Hepatocyte (in vitro differentiated cells): ENCODE data around the gene C1orf116.
"Not testable (repeated sequence)": the region's sequence is repeated elsewhere in the genome, so short reads cannot be mapped to it uniquely, and the experiment has no call there.

Experiments used
- CTCF ChIP-seq: fragments of 200-600 bp; sonication (generic); IDR thresholded peaks from 2 replicates; pipeline ENCODE4 v1.5.1; 2016; ENCODE audit warnings: antibody characterized with exemption, mild to moderate bottlenecking; ENCODE audit not compliant: poor library complexity
- EZH2phosphoT487 ChIP-seq: fragments of 200-600 bp; sonication (generic); IDR thresholded peaks from one replicate; pipeline ENCODE4 v1.6.1; 2018; ENCODE audit warnings: antibody characterized with exemption, mild to moderate bottlenecking, low read depth, moderate library complexity; ENCODE audit not compliant: unreplicated experiment, severe bottlenecking

GRCh38 chr1:207041397-207041796 lies 8.8 kb upstream of the C1orf116 start:
- TF ChIP-seq CTCF, EZH2phosphoT487: not testable (repeated sequence)
